Right renal cortex interstitium (tissue), 3 donors: ENCODE measurements around the gene AICDA. TPM values are rescaled to one million over a fixed set of nuclear protein-coding genes. Genes with fewer than 3 reads are reported as not detected.
"Not testable (repeated sequence)": the region's sequence is repeated elsewhere in the genome, so short reads cannot be mapped to it uniquely, and the experiment has no call there.

Source experiments
- DNase-seq, 3 donors: peaks; one replicate each; pipeline ENCODE4 v3.0.0-alpha.2; 2013; ENCODE audit warnings: low read depth in 3 of 3, low spot score in 2 of 3
- polyA plus RNA-seq, 3 donors: library from polyadenylated mRNA; unstranded; fragments of 120-200 nt; gene quantifications; one replicate each; pipeline ENCODE4 v1.2.1, GENCODE V29; 2013; ENCODE audit not compliant: insufficient read length in 3 of 3

The AICDA gene
- polyA plus RNA-seq, 3 donors, result 0.35 to 0.79 (median 0.39) TPM

GRCh38 chr12:8615206-8615605, 2.5 kb upstream of the AICDA start:
- no peak for DNase-seq

GRCh38 chr12:8613881-8614280, 1.2 kb upstream of the AICDA start:
- not testable (repeated sequence) for DNase-seq

- no peak for DNase-seq
Measured at GRCh38 chr12:8609061-8609570, 3.5 kb downstream of the AICDA start.

GRCh38 chr12:8606890-8607289, 5.8 kb downstream of the AICDA start:
- DNase-seq, result no peak

GRCh38 chr12:8605057-8605456, 7.6 kb downstream of the AICDA start:
- no peak for DNase-seq

DNA sequence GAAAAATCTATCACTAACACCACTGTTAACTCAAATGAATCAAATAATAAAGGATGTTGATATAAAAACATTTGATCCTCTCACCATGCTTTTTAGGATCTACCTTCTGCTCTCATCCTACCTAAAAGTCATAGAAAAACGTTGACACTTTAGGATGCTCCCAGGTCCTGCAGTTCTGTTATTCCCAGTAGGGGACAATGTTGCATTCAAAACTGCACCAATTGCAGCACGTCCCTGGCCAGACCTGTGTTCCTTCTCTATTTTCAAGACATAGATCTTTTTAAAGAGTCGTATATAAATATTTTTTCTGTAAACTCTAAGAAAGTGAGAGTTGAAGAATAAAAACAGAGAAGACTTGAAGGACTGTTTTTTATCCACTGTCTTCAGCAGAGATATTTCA, 8.8 kb downstream of the AICDA start:
- DNase-seq, result no peak

- DNase-seq, result no peak
Measured at GRCh38 chr12:8603286-8603685, 9.4 kb downstream of the AICDA start.

DNA sequence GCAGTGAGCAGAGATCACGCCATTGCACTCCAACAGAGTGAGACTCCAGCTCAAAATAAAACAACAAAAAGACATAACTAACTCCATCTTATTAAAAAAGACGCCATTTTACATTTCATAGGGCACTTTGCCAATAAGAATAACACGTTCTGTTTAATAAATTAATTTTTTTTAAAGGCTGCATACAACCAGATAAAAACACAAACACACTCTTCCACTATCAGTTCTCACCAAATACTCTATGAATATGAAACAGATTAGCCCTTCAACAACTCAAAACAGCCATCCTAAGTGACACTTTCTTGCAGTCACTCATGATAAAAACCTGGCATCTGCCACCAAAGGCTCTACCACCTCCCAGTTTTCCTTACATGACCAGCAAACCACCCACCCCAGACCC, 16.1 kb downstream of the AICDA start:
- DNase-seq, result no peak

GRCh38 chr12:8594072-8594471, 18.6 kb downstream of the AICDA start:
- no peak for DNase-seq

- DNase-seq, result no peak
Measured at GRCh38 chr12:8593246-8593645, 19.4 kb downstream of the AICDA start.

DNA sequence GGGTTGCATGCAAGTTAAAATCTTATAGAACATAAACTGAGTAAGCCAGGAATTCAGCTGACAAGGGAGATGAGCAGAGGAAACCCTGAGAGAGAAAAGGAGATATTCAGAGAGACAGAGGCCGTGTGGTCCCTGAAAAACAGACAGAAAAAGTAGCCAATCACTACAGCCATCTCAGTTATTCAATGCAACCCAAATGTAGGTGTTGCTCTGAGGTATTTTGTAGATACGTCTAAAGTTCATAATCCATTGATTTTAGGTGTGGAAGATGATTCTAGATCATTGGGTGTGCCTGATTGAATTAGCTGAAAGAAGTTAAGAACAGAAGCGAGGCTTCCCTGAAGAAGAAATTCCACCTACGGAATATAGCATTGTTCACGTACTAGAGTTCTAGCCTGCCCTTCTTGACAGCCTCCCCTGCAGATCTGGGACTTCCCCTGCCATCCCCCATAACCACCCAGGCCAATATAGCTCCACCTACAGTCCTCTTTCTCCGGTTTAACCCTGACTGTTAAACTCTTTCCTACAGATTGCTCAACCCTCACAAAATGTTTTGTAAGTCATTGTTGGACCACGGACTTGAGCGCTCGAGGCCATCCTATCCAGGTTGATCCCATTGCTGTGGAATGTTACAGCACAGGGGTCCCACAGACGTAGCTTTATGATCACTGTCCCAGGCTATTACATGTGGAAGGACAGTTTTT, 21.7 kb downstream of the AICDA start:
- no peak for DNase-seq

DNA sequence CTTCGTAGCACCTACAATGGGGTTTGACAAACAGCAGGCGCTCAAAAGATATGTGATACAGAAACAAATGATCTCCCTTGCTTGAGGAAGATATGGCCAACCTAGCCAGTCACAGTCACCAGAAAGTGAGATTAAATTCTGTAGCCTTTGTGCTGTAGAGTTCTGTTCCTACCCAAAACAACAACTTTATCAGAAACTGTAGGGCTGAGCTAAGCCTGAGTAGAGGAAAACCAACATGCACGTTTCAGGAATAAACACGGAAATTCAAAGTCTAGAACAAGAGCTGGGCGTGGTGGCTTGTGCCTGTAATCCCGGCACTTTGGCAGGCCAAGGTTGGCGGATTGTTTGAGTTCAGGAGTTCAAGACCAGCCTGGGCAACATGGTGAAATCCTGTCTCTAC, 23.0 kb downstream of the AICDA start:
- no peak for DNase-seq

- DNase-seq, result not testable (repeated sequence)
Measured at GRCh38 chr12:8584478-8584877, 28.2 kb downstream of the AICDA start.

- no peak for DNase-seq
Measured at GRCh38 chr12:8584004-8584403, 28.7 kb downstream of the AICDA start.

- DNase-seq, result no peak
Measured at GRCh38 chr12:8581098-8581784, 31.4 kb downstream of the AICDA start.

GRCh38 chr12:8577879-8578278, 34.8 kb downstream of the AICDA start:
- no peak for DNase-seq

- DNase-seq, result no peak
Measured at GRCh38 chr12:8572507-8572906, 40.2 kb downstream of the AICDA start.

GRCh38 chr12:8566525-8566924, 46.1 kb downstream of the AICDA start:
- no peak for DNase-seq

DNA sequence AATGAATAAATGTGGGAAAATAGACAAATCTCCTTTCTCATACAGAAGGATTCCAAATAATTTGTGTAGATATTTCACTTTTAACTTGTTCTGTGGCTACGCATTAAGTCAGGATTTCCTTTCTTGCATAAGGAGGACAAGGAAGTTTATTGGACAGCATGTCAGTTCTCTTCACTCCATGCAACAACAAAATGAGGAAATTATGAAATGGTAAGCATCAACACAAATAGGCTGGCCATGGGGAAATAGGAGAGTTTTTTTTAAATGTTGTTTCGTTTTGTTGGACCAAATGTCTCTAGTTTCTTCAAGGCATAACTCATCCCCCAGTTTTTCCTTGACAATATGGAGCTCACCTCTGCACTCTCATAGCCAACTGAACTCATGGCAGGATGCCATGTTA, 46.6 kb downstream of the AICDA start:
- DNase-seq, result not testable (repeated sequence)

GRCh38 chr12:8564656-8565055, 48.0 kb downstream of the AICDA start:
- no peak for DNase-seq

DNA sequence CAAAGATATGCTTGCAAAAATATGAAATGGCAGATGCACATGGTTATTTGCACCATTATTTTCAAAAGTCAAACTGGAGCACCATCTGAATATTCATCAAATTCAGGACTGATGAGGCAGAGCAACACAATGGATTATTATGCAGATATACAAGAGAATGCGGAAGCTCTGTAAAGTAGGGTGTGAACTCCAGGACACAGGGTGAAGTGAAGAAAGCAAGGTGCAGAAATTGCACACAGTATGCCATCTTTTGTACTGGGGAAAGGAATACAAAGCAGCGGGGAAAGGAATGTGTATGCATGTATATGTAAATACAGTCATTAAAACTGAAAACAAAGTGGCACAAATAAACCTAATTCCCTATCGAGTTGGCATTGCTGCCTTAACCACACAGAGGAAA, 49.3 kb downstream of the AICDA start:
- no peak for DNase-seq

- DNase-seq, result no peak
Measured at GRCh38 chr12:8562310-8562709, 50.3 kb downstream of the AICDA start.
